Lower leg skin (tissue), 3 donors: ENCODE results near the gene GPD2.

Experiments used
- POLR2A ChIP-seq, 2 donors: fragments of 450-650 bp; IDR thresholded peaks; one replicate each; pipeline ENCODE4 v1.6.1; 2016 to 2017; ENCODE audit warnings: antibody characterized with exemption in 2 of 2, mild to moderate bottlenecking in 1 of 2, moderate library complexity in 1 of 2
- TF ChIP-seq, protein P1 (sequence below), 3 donors: fragments of 450-650 bp; IDR thresholded peaks; one replicate each; pipeline ENCODE4 v1.5.1; 2016; ENCODE audit warnings: antibody characterized with exemption in 3 of 3, mild to moderate bottlenecking in 3 of 3, moderate library complexity in 2 of 3

DNA sequence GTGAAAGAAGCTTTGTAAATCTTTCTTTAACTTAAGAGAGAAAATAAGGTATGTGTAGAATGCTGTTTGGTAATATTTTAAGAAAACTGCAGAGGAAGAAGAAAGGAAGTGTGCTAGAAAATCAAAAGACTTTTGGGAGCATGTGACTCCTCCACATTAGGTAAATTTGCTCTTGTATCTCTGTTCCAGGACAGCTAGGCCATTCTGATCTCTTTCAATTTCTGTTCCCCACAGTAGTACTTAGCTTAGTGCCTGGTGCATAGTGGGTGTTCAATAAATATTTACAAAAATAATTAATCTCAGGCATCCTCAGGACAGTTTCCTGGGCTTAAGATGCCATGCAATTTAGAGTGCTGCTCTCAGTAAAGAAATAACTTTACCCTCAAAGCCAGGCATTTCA is 105.0 kb downstream of the GPD2 start:
- TF ChIP-seq, protein P1, sequence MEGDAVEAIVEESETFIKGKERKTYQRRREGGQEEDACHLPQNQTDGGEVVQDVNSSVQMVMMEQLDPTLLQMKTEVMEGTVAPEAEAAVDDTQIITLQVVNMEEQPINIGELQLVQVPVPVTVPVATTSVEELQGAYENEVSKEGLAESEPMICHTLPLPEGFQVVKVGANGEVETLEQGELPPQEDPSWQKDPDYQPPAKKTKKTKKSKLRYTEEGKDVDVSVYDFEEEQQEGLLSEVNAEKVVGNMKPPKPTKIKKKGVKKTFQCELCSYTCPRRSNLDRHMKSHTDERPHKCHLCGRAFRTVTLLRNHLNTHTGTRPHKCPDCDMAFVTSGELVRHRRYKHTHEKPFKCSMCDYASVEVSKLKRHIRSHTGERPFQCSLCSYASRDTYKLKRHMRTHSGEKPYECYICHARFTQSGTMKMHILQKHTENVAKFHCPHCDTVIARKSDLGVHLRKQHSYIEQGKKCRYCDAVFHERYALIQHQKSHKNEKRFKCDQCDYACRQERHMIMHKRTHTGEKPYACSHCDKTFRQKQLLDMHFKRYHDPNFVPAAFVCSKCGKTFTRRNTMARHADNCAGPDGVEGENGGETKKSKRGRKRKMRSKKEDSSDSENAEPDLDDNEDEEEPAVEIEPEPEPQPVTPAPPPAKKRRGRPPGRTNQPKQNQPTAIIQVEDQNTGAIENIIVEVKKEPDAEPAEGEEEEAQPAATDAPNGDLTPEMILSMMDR (IDR thresholded peaks at IDR 0.05): no peak
- TF ChIP-seq POLR2A (IDR thresholded peaks at IDR 0.05): no peak
